ENCODE data around the gene NEU1.

DNA sequence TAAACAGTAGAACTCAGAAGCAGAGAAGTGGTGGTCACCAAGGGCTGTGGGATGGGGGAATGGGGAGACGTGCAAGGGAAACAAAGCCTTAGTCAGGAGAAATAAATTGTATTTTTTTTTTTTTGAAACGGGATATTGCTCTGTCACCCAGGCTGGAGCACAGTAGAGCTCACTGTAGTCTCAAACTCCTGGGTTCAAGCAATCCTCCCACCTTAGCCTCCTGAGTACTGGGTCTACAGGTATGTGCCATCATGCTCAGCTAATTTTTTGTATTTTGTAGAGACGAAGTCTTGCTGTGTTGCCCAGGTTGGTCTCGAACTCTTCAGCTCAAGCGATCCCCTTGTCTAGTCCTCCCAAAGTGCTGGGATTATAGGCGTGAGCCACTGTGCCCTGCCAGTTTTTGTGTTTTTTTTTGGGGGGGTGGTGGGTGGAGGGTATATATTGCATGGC, 31.7 kb downstream of the NEU1 start:
- TF ChIP-seq POLR2A (IDR thresholded peaks at IDR 0.05; ENCODE audit: low read length) (no peak), GATA1 (IDR thresholded peaks at IDR 0.05; ENCODE audit: low read depth, low read length) (no peak)
